ENCODE results near the gene ATF6.

- TF ChIP-seq HINFP (tag; conservative IDR thresholded peaks at IDR 0.05; ENCODE audit: low read depth) (no peak), EZH2 (IDR thresholded peaks at IDR 0.05; ENCODE audit: borderline replicate concordance, low read depth, low read length) (no peak), MCM7 (IDR thresholded peaks at IDR 0.05) (no peak), CUX1 (CRISPR knock-in tag; IDR thresholded peaks at IDR 0.05) (no peak), U2AF2 (optimal IDR thresholded peaks at IDR 0.05; ENCODE audit: low read depth, low read length) (no peak), ZNF184 (CRISPR knock-in tag; IDR thresholded peaks at IDR 0.05) (no peak), ZNF23 (CRISPR knock-in tag; IDR thresholded peaks at IDR 0.05) (no peak), MYNN (IDR thresholded peaks at IDR 0.05) (no peak), MYNN (CRISPR knock-in tag; IDR thresholded peaks at IDR 0.05) (no peak), RCOR1 (IDR thresholded peaks at IDR 0.05; ENCODE audit: borderline replicate concordance in 1 of 2, low read depth in 2 of 2, low read length in 2 of 2) (no peak)
- TF ChIP-seq, protein P1, sequence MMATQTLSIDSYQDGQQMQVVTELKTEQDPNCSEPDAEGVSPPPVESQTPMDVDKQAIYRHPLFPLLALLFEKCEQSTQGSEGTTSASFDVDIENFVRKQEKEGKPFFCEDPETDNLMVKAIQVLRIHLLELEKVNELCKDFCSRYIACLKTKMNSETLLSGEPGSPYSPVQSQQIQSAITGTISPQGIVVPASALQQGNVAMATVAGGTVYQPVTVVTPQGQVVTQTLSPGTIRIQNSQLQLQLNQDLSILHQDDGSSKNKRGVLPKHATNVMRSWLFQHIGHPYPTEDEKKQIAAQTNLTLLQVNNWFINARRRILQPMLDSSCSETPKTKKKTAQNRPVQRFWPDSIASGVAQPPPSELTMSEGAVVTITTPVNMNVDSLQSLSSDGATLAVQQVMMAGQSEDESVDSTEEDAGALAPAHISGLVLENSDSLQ (IDR thresholded peaks at IDR 0.05): no peak
Measured at GRCh38 chr1:161962091-161962887, 196.2 kb downstream of the ATF6 start.
